Esophagus squamous epithelium (tissue), 4 donors: ENCODE measurements around the gene DAZAP2.

Experiments used
- CTCF ChIP-seq, 6 experiments: fragments of 450-650 bp in 4 of 6; fragments of 200-600 bp in 2 of 6; sonication (generic) in 2 of 6; IDR thresholded peaks; one replicate each; pipeline ENCODE4 v1.5.1; 2016 to 2019; ENCODE audit warnings: antibody characterized with exemption in 6 of 6, mild to moderate bottlenecking in 4 of 6, moderate library complexity in 4 of 6
- POLR2A ChIP-seq, 4 donors: fragments of 450-650 bp; IDR thresholded peaks; one replicate each; pipeline ENCODE4 v1.6.1; 2017; ENCODE audit warnings: antibody characterized with exemption in 4 of 4, mild to moderate bottlenecking in 4 of 4, moderate library complexity in 3 of 4

GRCh38 chr12:51205350-51205749, 33.3 kb upstream of the DAZAP2 start:
- TF ChIP-seq CTCF (IDR thresholded peaks at IDR 0.05) (no peak), POLR2A (IDR thresholded peaks at IDR 0.05) (no peak)
